Measurements from ENCODE around the gene SEH1L.
"Not testable (repeated sequence)": the region's sequence is repeated elsewhere in the genome, so short reads cannot be mapped to it uniquely, and the experiment has no call there.

Gene SEH1L

GRCh38 chr18:12976305-12976704, 28.5 kb downstream of the SEH1L start:
- Histone ChIP-seq H3K27me3 (replicated peaks; ENCODE audit: insufficient read depth, low read length) (no peaks in the 10 kb centered on the region), H3K27ac (ENCODE audit: low read length) (no peak overlapping the region), H3K4me3 (ENCODE audit: low read length) (no peak overlapping the region), H3K79me2 (ENCODE audit: low read length) (peaks cover 3% of the 10 kb centered on the region; the same call in 1 of the 2 replicates), H3K9me2 (replicated peaks; ENCODE audit: insufficient read depth, low read length) (no peaks in the 10 kb centered on the region), H2AFZ (ENCODE audit: low read length) (no peak overlapping the region), H3K36me3 (replicated peaks; ENCODE audit: insufficient read depth, low read length) (peaks cover 10% of the 10 kb centered on the region; the same call in 1 of the 2 replicates), H3K9me3 (replicated peaks; ENCODE audit: insufficient read depth, low read length) (no peaks in the 10 kb centered on the region), H3K4me1 (ENCODE audit: low read length) (no peaks in the 10 kb centered on the region), H3K4me2 (ENCODE audit: low read depth, low read length) (no peak overlapping the region), H4K20me1 (ENCODE audit: insufficient read depth, low read length) (no peaks in the 10 kb centered on the region), H3F3A (ENCODE audit: insufficient read depth, low read length) (no peaks in the 10 kb centered on the region), H3K9ac (ENCODE audit: low read length) (no peak overlapping the region)
- DNase-seq, result no peak
- TF ChIP-seq CTCF (IDR thresholded peaks at IDR 0.05; ENCODE audit: low read length) (no peak), EZH2 (optimal IDR thresholded peaks at IDR 0.05; ENCODE audit: low read depth, low read length) (no peak), EZH2phosphoT487 (IDR thresholded peaks at IDR 0.05; ENCODE audit: low read length) (no peak)

- H3K4me2 ChIP-seq (ENCODE audit: low read depth, low read length), result not testable (repeated sequence)
Observed at GRCh38 chr18:12980065-12980464, 32.3 kb downstream of the SEH1L start.

GRCh38 chr18:12989397-12990122, 41.7 kb downstream of the SEH1L start:
- H3K4me3 ChIP-seq (ENCODE audit: low read length), result no peak overlapping the region
- no peak overlapping the region for H3K9ac ChIP-seq (ENCODE audit: low read length)
- H3K9me3 ChIP-seq (replicated peaks; ENCODE audit: insufficient read depth, low read length), result no peaks in the 10 kb centered on the region
- peak overlapping the region; percentile 94 for H2AFZ ChIP-seq (ENCODE audit: low read length)
- H3F3A ChIP-seq (ENCODE audit: insufficient read depth, low read length), result peaks cover 14% of the 10 kb centered on the region
- H3K9me2 ChIP-seq (replicated peaks; ENCODE audit: insufficient read depth, low read length), result no peaks in the 10 kb centered on the region
- no peak for DNase-seq
- TF ChIP-seq EZH2phosphoT487 (IDR thresholded peaks at IDR 0.05; ENCODE audit: low read length) (no peak), EZH2 (optimal IDR thresholded peaks at IDR 0.05; ENCODE audit: low read depth, low read length) (no peak), CTCF (IDR thresholded peaks at IDR 0.05; ENCODE audit: low read length) (no peak)
- H4K20me1 ChIP-seq (ENCODE audit: insufficient read depth, low read length), result 0 out of 2 replicates have a peak, but pooled peaks cover 10% of the 10 kb centered on the region
- H3K27me3 ChIP-seq (replicated peaks; ENCODE audit: insufficient read depth, low read length), result no peaks in the 10 kb centered on the region
- peaks cover 17% of the 10 kb centered on the region for H3K4me1 ChIP-seq (ENCODE audit: low read length)
- H3K4me2 ChIP-seq (ENCODE audit: low read depth, low read length), result peak overlapping the region; percentile 93; the same call in 1 of the 2 replicates
- no peak overlapping the region for H3K27ac ChIP-seq (ENCODE audit: low read length)
- H3K36me3 ChIP-seq (replicated peaks; ENCODE audit: insufficient read depth, low read length), result no peaks in the 10 kb centered on the region
- peaks cover 34% of the 10 kb centered on the region for H3K79me2 ChIP-seq (ENCODE audit: low read length)

More at GRCh38 chr18:12980065-12980464, 32.3 kb downstream of the SEH1L start:
- H2AFZ ChIP-seq (ENCODE audit: low read length); DNase-seq; H4K20me1 ChIP-seq (ENCODE audit: insufficient read depth, low read length); H3K9ac ChIP-seq (ENCODE audit: low read length); H3K27ac ChIP-seq (ENCODE audit: low read length); H3K4me3 ChIP-seq (ENCODE audit: low read length); H3K9me3 ChIP-seq (replicated peaks; ENCODE audit: insufficient read depth, low read length); H3K27me3 ChIP-seq (replicated peaks; ENCODE audit: insufficient read depth, low read length); H3K79me2 ChIP-seq (ENCODE audit: low read length); H3K9me2 ChIP-seq (replicated peaks; ENCODE audit: insufficient read depth, low read length); H3F3A ChIP-seq (ENCODE audit: insufficient read depth, low read length); H3K4me1 ChIP-seq (ENCODE audit: low read length): not testable (repeated sequence)
- peaks cover 10% of the 10 kb centered on the region; the same call in 1 of the 2 replicates for H3K36me3 ChIP-seq (replicated peaks; ENCODE audit: insufficient read depth, low read length)

GRCh38 chr18:12990123-12990475, 42.3 kb downstream of the SEH1L start:
- DNase-seq, result no peak
- H3K9me3 ChIP-seq (replicated peaks; ENCODE audit: insufficient read depth, low read length), result no peaks in the 10 kb centered on the region
- H3K36me3 ChIP-seq (replicated peaks; ENCODE audit: insufficient read depth, low read length), result no peaks in the 10 kb centered on the region
- TF ChIP-seq EZH2 (optimal IDR thresholded peaks at IDR 0.05; ENCODE audit: low read depth, low read length) (no peak), CTCF (IDR thresholded peaks at IDR 0.05; ENCODE audit: low read length) (no peak), EZH2phosphoT487 (IDR thresholded peaks at IDR 0.05; ENCODE audit: low read length) (no peak)
- peak overlapping the region; percentile 93 for H3K4me3 ChIP-seq (ENCODE audit: low read length)
- H2AFZ ChIP-seq (ENCODE audit: low read length), result peak overlapping the region; percentile 94
- H3K79me2 ChIP-seq (ENCODE audit: low read length), result peaks cover 39% of the 10 kb centered on the region
- peak overlapping the region; percentile 93 for H3K4me2 ChIP-seq (ENCODE audit: low read depth, low read length)
- H3K27me3 ChIP-seq (replicated peaks; ENCODE audit: insufficient read depth, low read length), result no peaks in the 10 kb centered on the region
- H3K4me1 ChIP-seq (ENCODE audit: low read length), result peaks cover 17% of the 10 kb centered on the region
- H3K9ac ChIP-seq (ENCODE audit: low read length), result no peak overlapping the region
- no peak overlapping the region for H3K27ac ChIP-seq (ENCODE audit: low read length)
- H3F3A ChIP-seq (ENCODE audit: insufficient read depth, low read length), result peaks cover 14% of the 10 kb centered on the region
- H4K20me1 ChIP-seq (ENCODE audit: insufficient read depth, low read length), result 0 out of 2 replicates have a peak, but pooled peaks cover 10% of the 10 kb centered on the region
- H3K9me2 ChIP-seq (replicated peaks; ENCODE audit: insufficient read depth, low read length), result no peaks in the 10 kb centered on the region
